ENCODE measurements around the gene SLC4A7.

DNA sequence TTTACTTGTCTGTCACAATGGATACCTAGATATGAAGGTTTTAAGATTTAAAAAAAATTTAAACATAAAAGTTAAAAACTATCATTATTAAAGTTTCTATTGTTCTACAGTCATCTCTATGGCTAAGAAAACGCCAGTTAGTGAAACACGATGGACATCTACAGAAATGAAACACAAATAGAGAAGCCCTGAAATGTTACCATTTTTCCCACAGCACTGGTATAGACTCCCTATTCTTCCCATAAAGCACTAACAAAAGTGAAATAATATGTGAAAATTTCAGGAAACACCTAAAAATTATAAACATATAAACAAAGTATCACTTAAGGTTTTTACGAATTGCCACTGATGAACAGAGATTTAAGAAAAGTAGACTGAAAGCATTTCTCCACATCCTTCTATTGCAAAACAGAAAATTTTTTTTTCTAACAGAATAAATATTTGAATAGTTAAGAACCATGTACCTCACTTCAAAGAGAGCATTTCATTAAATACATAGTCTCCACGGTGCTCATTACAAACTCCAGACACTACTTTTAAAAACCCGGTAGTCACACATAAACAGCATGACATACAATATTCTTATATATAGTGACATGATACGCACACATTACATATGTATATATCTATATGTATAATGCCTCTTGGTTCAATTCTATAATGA is 107.9 kb downstream of the SLC4A7 start:
- TF ChIP-seq, protein P1, sequence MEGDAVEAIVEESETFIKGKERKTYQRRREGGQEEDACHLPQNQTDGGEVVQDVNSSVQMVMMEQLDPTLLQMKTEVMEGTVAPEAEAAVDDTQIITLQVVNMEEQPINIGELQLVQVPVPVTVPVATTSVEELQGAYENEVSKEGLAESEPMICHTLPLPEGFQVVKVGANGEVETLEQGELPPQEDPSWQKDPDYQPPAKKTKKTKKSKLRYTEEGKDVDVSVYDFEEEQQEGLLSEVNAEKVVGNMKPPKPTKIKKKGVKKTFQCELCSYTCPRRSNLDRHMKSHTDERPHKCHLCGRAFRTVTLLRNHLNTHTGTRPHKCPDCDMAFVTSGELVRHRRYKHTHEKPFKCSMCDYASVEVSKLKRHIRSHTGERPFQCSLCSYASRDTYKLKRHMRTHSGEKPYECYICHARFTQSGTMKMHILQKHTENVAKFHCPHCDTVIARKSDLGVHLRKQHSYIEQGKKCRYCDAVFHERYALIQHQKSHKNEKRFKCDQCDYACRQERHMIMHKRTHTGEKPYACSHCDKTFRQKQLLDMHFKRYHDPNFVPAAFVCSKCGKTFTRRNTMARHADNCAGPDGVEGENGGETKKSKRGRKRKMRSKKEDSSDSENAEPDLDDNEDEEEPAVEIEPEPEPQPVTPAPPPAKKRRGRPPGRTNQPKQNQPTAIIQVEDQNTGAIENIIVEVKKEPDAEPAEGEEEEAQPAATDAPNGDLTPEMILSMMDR (conservative IDR thresholded peaks at IDR 0.05) = no peak
- no peak for TF ChIP-seq ZFX (IDR thresholded peaks at IDR 0.05)

Measured in C4-2B (cell line).